ENCODE results near the gene BARHL2.

DNA sequence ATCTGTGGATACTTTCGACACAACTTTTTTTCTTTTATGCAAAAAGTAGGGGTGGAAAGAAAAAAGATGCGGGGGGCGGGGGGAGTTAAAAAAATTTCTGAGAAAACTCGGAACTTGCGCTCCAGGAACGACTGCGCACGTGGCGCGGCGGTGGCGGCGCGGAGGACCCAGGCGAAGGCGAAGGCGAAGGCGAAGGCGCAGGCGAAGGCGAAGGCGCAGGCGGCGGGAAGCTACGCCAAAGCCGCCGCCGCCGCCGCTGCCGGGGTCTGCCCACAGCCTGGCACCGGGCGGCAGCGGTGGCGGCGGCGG, 208 bp upstream of the BARHL2 start:
- TF ChIP-seq, protein P1, sequence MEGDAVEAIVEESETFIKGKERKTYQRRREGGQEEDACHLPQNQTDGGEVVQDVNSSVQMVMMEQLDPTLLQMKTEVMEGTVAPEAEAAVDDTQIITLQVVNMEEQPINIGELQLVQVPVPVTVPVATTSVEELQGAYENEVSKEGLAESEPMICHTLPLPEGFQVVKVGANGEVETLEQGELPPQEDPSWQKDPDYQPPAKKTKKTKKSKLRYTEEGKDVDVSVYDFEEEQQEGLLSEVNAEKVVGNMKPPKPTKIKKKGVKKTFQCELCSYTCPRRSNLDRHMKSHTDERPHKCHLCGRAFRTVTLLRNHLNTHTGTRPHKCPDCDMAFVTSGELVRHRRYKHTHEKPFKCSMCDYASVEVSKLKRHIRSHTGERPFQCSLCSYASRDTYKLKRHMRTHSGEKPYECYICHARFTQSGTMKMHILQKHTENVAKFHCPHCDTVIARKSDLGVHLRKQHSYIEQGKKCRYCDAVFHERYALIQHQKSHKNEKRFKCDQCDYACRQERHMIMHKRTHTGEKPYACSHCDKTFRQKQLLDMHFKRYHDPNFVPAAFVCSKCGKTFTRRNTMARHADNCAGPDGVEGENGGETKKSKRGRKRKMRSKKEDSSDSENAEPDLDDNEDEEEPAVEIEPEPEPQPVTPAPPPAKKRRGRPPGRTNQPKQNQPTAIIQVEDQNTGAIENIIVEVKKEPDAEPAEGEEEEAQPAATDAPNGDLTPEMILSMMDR (IDR thresholded peaks at IDR 0.05; ENCODE audit: extremely low read depth in 1 of 2, insufficient read depth in 1 of 2, low read depth in 1 of 2, low read length in 2 of 2): no peak
- TF ChIP-seq, protein P2, sequence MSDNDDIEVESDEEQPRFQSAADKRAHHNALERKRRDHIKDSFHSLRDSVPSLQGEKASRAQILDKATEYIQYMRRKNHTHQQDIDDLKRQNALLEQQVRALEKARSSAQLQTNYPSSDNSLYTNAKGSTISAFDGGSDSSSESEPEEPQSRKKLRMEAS (IDR thresholded peaks at IDR 0.05; ENCODE audit: insufficient read depth, insufficient read length): no peak

Data from endothelial cell of umbilical vein (primary cell).